Measurements from ENCODE around the gene MYO16. TPM values are rescaled to one million over a fixed set of nuclear protein-coding genes. Genes with fewer than 3 reads are reported as not detected.

The MYO16 gene
- polyA plus RNA-seq, 1 donor from 2014 or later, result 2.5 TPM

DNA sequence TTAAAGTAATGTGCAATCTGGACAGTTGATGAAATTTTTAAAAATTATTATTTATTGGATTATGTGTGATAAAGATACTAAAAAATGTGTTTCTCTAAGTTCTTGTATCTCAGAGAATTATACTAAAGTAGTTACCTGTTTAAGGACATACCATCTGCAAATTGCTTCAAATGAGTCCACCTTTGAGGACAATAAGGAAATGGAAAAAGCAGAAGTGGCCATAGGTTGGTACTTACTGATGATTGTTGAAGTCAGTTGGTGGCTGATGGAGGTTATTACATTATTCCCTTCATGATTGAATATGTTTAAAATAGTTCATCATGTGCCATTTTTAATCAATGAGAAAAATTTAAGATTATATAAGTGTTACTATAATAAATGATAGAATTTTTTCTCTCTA, 367.0 kb downstream of the MYO16 start:
- H4K20me1 ChIP-seq (ENCODE audit: insufficient read depth), result no peaks in the 10 kb centered on the region
- H3K36me3 ChIP-seq (ENCODE audit: insufficient read depth, low read length), result no peaks in the 10 kb centered on the region
- H3K4me3 ChIP-seq (ENCODE audit: low read length), result no peak overlapping the region
- no peak overlapping the region for H3K4me2 ChIP-seq (ENCODE audit: low read length)
- TF ChIP-seq TAF1 (IDR thresholded peaks at IDR 0.05; ENCODE audit: low read depth), result no peak
- TF ChIP-seq POLR2AphosphoS5 (IDR thresholded peaks at IDR 0.05), result no peak
- no peak for TF ChIP-seq MXI1 (conservative IDR thresholded peaks at IDR 0.05; ENCODE audit: poor library complexity, severe bottlenecking)
- TF ChIP-seq RAD21 (conservative IDR thresholded peaks at IDR 0.05), result no peak
- no peak for TF ChIP-seq EP300 (conservative IDR thresholded peaks at IDR 0.05; ENCODE audit: poor library complexity, severe bottlenecking)
- TF ChIP-seq SMC3 (conservative IDR thresholded peaks at IDR 0.05; ENCODE audit: poor library complexity), result no peak
- TF ChIP-seq, protein P1, sequence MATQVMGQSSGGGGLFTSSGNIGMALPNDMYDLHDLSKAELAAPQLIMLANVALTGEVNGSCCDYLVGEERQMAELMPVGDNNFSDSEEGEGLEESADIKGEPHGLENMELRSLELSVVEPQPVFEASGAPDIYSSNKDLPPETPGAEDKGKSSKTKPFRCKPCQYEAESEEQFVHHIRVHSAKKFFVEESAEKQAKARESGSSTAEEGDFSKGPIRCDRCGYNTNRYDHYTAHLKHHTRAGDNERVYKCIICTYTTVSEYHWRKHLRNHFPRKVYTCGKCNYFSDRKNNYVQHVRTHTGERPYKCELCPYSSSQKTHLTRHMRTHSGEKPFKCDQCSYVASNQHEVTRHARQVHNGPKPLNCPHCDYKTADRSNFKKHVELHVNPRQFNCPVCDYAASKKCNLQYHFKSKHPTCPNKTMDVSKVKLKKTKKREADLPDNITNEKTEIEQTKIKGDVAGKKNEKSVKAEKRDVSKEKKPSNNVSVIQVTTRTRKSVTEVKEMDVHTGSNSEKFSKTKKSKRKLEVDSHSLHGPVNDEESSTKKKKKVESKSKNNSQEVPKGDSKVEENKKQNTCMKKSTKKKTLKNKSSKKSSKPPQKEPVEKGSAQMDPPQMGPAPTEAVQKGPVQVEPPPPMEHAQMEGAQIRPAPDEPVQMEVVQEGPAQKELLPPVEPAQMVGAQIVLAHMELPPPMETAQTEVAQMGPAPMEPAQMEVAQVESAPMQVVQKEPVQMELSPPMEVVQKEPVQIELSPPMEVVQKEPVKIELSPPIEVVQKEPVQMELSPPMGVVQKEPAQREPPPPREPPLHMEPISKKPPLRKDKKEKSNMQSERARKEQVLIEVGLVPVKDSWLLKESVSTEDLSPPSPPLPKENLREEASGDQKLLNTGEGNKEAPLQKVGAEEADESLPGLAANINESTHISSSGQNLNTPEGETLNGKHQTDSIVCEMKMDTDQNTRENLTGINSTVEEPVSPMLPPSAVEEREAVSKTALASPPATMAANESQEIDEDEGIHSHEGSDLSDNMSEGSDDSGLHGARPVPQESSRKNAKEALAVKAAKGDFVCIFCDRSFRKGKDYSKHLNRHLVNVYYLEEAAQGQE (IDR thresholded peaks at IDR 0.05; ENCODE audit: borderline replicate concordance), result no peak
- TF ChIP-seq, protein P2, sequence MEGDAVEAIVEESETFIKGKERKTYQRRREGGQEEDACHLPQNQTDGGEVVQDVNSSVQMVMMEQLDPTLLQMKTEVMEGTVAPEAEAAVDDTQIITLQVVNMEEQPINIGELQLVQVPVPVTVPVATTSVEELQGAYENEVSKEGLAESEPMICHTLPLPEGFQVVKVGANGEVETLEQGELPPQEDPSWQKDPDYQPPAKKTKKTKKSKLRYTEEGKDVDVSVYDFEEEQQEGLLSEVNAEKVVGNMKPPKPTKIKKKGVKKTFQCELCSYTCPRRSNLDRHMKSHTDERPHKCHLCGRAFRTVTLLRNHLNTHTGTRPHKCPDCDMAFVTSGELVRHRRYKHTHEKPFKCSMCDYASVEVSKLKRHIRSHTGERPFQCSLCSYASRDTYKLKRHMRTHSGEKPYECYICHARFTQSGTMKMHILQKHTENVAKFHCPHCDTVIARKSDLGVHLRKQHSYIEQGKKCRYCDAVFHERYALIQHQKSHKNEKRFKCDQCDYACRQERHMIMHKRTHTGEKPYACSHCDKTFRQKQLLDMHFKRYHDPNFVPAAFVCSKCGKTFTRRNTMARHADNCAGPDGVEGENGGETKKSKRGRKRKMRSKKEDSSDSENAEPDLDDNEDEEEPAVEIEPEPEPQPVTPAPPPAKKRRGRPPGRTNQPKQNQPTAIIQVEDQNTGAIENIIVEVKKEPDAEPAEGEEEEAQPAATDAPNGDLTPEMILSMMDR (IDR thresholded peaks at IDR 0.05; ENCODE audit: poor library complexity, severe bottlenecking), result no peak
- TF ChIP-seq EZH2 (IDR thresholded peaks at IDR 0.05; ENCODE audit: borderline replicate concordance, insufficient read depth, low read length, poor library complexity, severe bottlenecking), result no peak
- no peaks in the 10 kb centered on the region for H3K9me3 ChIP-seq (ENCODE audit: low read length)
- H3F3A ChIP-seq (ENCODE audit: insufficient read depth, low read length, poor library complexity, severe bottlenecking), result no peaks in the 10 kb centered on the region
- H3K27ac ChIP-seq (ENCODE audit: low read length), result no peak overlapping the region
- H3K9me2 ChIP-seq (ENCODE audit: insufficient read depth, low read length), result no peaks in the 10 kb centered on the region
- H3K9ac ChIP-seq (ENCODE audit: low read length), result no peak overlapping the region
- no peak overlapping the region for H2AFZ ChIP-seq (ENCODE audit: low read depth, low read length)
- H3K27me3 ChIP-seq (ENCODE audit: insufficient read depth, low read depth, low read length), result no peaks in the 10 kb centered on the region
- no peaks in the 10 kb centered on the region for H3K79me2 ChIP-seq (replicated peaks; ENCODE audit: insufficient read depth, low read length)

DNA sequence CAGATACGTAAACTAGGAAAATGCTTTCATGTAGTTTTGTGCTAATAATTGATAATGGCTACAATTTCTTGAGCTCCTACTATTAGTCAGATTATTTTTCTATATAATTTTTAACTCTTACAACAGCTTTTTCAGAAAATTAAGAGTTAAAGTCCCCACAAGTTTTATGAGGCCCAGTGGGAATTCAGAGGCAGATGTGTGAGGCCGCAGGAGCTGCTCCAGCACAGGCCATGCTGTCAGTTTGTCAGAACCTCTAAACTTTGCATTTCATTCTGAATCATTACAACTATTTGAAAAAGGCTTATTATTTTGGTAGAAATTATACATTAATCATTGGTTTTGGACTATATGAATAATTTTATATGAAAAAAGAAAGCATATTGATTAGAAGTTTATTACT, 370.8 kb downstream of the MYO16 start:
- no peaks in the 10 kb centered on the region for H3K27me3 ChIP-seq (ENCODE audit: insufficient read depth, low read depth, low read length)
- no peak overlapping the region for H3K27ac ChIP-seq (ENCODE audit: low read length)
- no peaks in the 10 kb centered on the region for H3K9me3 ChIP-seq (ENCODE audit: low read length)
- H3K4me3 ChIP-seq (ENCODE audit: low read length), result no peak overlapping the region
- H3F3A ChIP-seq (ENCODE audit: insufficient read depth, low read length, poor library complexity, severe bottlenecking), result no peaks in the 10 kb centered on the region
- H4K20me1 ChIP-seq (ENCODE audit: insufficient read depth), result no peaks in the 10 kb centered on the region
- H3K4me2 ChIP-seq (ENCODE audit: low read length), result no peak overlapping the region
- TF ChIP-seq EP300 (conservative IDR thresholded peaks at IDR 0.05; ENCODE audit: poor library complexity, severe bottlenecking) (no peak), RAD21 (conservative IDR thresholded peaks at IDR 0.05) (no peak), EZH2 (IDR thresholded peaks at IDR 0.05; ENCODE audit: borderline replicate concordance, insufficient read depth, low read length, poor library complexity, severe bottlenecking) (no peak), POLR2AphosphoS5 (IDR thresholded peaks at IDR 0.05) (no peak), MXI1 (conservative IDR thresholded peaks at IDR 0.05; ENCODE audit: poor library complexity, severe bottlenecking) (no peak), SMC3 (conservative IDR thresholded peaks at IDR 0.05; ENCODE audit: poor library complexity) (no peak)
- TF ChIP-seq, protein P1 (IDR thresholded peaks at IDR 0.05; ENCODE audit: borderline replicate concordance), result no peak
- no peak overlapping the region for H3K9ac ChIP-seq (ENCODE audit: low read length)
- no peaks in the 10 kb centered on the region for H3K36me3 ChIP-seq (ENCODE audit: insufficient read depth, low read length)
- no peak overlapping the region for H2AFZ ChIP-seq (ENCODE audit: low read depth, low read length)
- no peaks in the 10 kb centered on the region for H3K79me2 ChIP-seq (replicated peaks; ENCODE audit: insufficient read depth, low read length)
- no peaks in the 10 kb centered on the region for H3K9me2 ChIP-seq (ENCODE audit: insufficient read depth, low read length)

Data from neural cell (in vitro differentiated cells).